C4-2B (cell line): ENCODE results near the gene REEP3.

Experiments used
- ZFX ChIP-seq: fragments of 450-650 bp; IDR thresholded peaks from 2 replicates; pipeline ENCODE4 v1.6.1; 2017
- TF ChIP-seq, protein P1 (sequence below): fragments of 450-650 bp; conservative IDR thresholded peaks from 2 replicates; pipeline ENCODE4 v1.5.1; 2017; ENCODE audit warnings: mild to moderate bottlenecking

DNA sequence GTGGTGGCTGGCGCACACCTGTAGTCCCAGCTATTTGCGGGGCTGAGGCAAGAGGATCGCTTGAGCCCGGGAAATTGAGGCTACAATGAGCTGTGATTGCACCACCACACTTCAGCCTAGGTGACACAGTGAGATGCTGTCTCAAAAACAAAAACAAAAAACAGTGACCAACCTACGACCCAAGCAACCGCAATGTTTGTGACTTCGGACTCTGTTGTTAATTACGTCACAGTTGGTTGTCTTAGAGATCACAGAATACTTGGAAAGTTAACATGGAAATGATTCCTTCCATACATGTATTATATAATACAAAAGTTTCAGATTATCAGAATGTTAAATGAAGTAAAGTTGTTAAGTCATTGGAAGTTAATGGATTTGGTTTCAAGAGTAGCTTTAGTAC is 106.2 kb downstream of the REEP3 start:
- TF ChIP-seq, protein P1, sequence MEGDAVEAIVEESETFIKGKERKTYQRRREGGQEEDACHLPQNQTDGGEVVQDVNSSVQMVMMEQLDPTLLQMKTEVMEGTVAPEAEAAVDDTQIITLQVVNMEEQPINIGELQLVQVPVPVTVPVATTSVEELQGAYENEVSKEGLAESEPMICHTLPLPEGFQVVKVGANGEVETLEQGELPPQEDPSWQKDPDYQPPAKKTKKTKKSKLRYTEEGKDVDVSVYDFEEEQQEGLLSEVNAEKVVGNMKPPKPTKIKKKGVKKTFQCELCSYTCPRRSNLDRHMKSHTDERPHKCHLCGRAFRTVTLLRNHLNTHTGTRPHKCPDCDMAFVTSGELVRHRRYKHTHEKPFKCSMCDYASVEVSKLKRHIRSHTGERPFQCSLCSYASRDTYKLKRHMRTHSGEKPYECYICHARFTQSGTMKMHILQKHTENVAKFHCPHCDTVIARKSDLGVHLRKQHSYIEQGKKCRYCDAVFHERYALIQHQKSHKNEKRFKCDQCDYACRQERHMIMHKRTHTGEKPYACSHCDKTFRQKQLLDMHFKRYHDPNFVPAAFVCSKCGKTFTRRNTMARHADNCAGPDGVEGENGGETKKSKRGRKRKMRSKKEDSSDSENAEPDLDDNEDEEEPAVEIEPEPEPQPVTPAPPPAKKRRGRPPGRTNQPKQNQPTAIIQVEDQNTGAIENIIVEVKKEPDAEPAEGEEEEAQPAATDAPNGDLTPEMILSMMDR = no peak
- TF ChIP-seq ZFX = no peak
